ENCODE results near the gene GLOD5. TPM values are rescaled to one million over a fixed set of nuclear protein-coding genes. Genes with fewer than 3 reads are reported as not detected.

The GLOD5 gene
- total RNA-seq, 1 experiment from 2014 or later, result not detected

GRCh38 chrX:48772602-48773001 lies 11.1 kb downstream of the GLOD5 start:
- peaks cover 7% of the 10 kb centered on the region for H3K27me3 Mint-ChIP-seq (ENCODE audit: low read depth)
- Histone ChIP-seq H3K27me3 (ENCODE audit: insufficient read depth, low read length) (no peaks in the 10 kb centered on the region), H2BK20ac (ENCODE audit: low read depth, low read length, poor library complexity, severe bottlenecking) (no peak overlapping the region)

More at GRCh38 chrX:48772602-48773001, 11.1 kb downstream of the GLOD5 start:
- no peak overlapping the region for H4K91ac ChIP-seq (ENCODE audit: insufficient read length, low read depth, low read length)
- H2AK5ac ChIP-seq (ENCODE audit: insufficient read length, low read length), result no peak overlapping the region
- peaks cover 59 to 74% of the 10 kb centered on the region in 2 experiments for H3K9me3 Mint-ChIP-seq
- no peaks in the 10 kb centered on the region for H3K23me2 ChIP-seq (ENCODE audit: insufficient read length, low read depth, low read length, poor library complexity, severe bottlenecking)
- no peak overlapping the region for H3K9ac ChIP-seq (ENCODE audit: extremely low read depth, insufficient read length, low read length)
- H3K27ac Mint-ChIP-seq, result no peak overlapping the region
- H3K36me3 Mint-ChIP-seq (ENCODE audit: insufficient read depth in 1 of 3, low read depth in 3 of 3), result peaks cover 0 to 5% (median 3%) of the 10 kb centered on the region in 3 experiments; a peak in 5 of 7 replicates
- no peaks in the 10 kb centered on the region for H3K79me2 ChIP-seq (ENCODE audit: insufficient read depth, low read length)
- H3K79me1 ChIP-seq (ENCODE audit: insufficient read depth, low read depth, low read length, poor library complexity, severe bottlenecking), result no peaks in the 10 kb centered on the region
- TF ChIP-seq CTCF (conservative IDR thresholded peaks at IDR 0.05), result no peak
- peaks cover 29% of the 10 kb centered on the region for H3K9me3 ChIP-seq (ENCODE audit: control insufficient read depth, low read depth, low read length)
- H2BK5ac ChIP-seq (ENCODE audit: insufficient read length, low read length), result no peak overlapping the region
- H2AFZ ChIP-seq (ENCODE audit: low read length), result no peak overlapping the region
- no peak overlapping the region for H3K4me3 Mint-ChIP-seq
- no peak overlapping the region for H3K56ac ChIP-seq (ENCODE audit: insufficient read length, low read depth, low read length)
- H3K14ac ChIP-seq (ENCODE audit: insufficient read depth, low read length), result no peak overlapping the region
- H3K18ac ChIP-seq (ENCODE audit: insufficient read length, low read depth, low read length), result no peak overlapping the region
- H2BK15ac ChIP-seq (ENCODE audit: low read depth, low read length), result no peak overlapping the region
- no peak overlapping the region for H3K27ac ChIP-seq (ENCODE audit: insufficient read length, low read depth, low read length)
- no peaks in the 10 kb centered on the region for H4K20me1 ChIP-seq (ENCODE audit: control insufficient read depth, insufficient read depth, insufficient read length)
- WGBS (ENCODE audit: extremely low coverage, insufficient read length, low lambda C conversion rate), result no CpG with 5 or more reads among the region's 6 CpGs
- no peak overlapping the region for H3K4ac ChIP-seq (ENCODE audit: low read depth, low read length)
- no peaks in the 10 kb centered on the region for H3K4me1 ChIP-seq (ENCODE audit: insufficient read depth, low read length)
- DNase-seq, result no peak
- H4K8ac ChIP-seq (replicated peaks; ENCODE audit: insufficient read length, low read depth, low read length), result no peak overlapping the region
- no peak overlapping the region for H4K5ac ChIP-seq (ENCODE audit: insufficient read length, low read depth, low read length)
- no peak overlapping the region for H3K4me2 ChIP-seq (ENCODE audit: insufficient read depth, insufficient read length, low read length)
- no peak overlapping the region for H2BK12ac ChIP-seq (ENCODE audit: insufficient read length, low read depth, low read length)
- no peaks in the 10 kb centered on the region for H3K4me1 Mint-ChIP-seq
- H3K23ac ChIP-seq (ENCODE audit: insufficient read length, low read depth, low read length), result no peak overlapping the region
- no peak overlapping the region for H2BK120ac ChIP-seq (ENCODE audit: low read depth, low read length, poor library complexity, severe bottlenecking)
- no peak overlapping the region for H3T11ph ChIP-seq (ENCODE audit: low read length)

Measured in H9 (cell line).